Small intestine (tissue), 7 donors: ENCODE results near the gene DDI2. TPM values are rescaled to one million over a fixed set of nuclear protein-coding genes. Genes with fewer than 3 reads are reported as not detected.

Source experiments
- DNase-seq, 2 donors: peaks; one replicate each; pipeline versions ENCODE4 v3.0.0 to v3.0.0-alpha.2; 2013
- FAIRE-seq: peaks from 2 replicates; lab custom pipeline; 2012; peaks lifted over from hg19 to GRCh38; lab: Jason Lieb, UNC
- H3K27ac ChIP-seq, 3 donors: one replicate each; pipeline ENCODE4 v1.5.1; 2013; ENCODE audit warnings: low read length in 2 of 3, mild to moderate bottlenecking in 2 of 3, control low read depth in 1 of 3, inconsistent platforms in 1 of 3, low read depth in 1 of 3, moderate library complexity in 1 of 3
- H3K27me3 ChIP-seq, 3 donors: one replicate each; pipeline ENCODE4 v1.6.1; 2013; ENCODE audit warnings: low read length in 3 of 3, inconsistent platforms in 1 of 3; ENCODE audit not compliant: control insufficient read depth in 3 of 3, insufficient read depth in 3 of 3
- H3K36me3 ChIP-seq, 3 donors: one replicate each; pipeline ENCODE4 v1.6.1; 2013; ENCODE audit warnings: low read length in 3 of 3, inconsistent platforms in 1 of 3, low read depth in 1 of 3, mild to moderate bottlenecking in 1 of 3, moderate library complexity in 1 of 3; ENCODE audit not compliant: control insufficient read depth in 3 of 3, insufficient read depth in 2 of 3
- H3K4me1 ChIP-seq, 3 donors: one replicate each; pipeline ENCODE4 v1.6.1; 2013; ENCODE audit warnings: low read length in 2 of 3, inconsistent platforms in 1 of 3, low read depth in 1 of 3, mild to moderate bottlenecking in 1 of 3, moderate library complexity in 1 of 3; ENCODE audit not compliant: control insufficient read depth in 3 of 3, insufficient read depth in 2 of 3
- H3K4me3 ChIP-seq, 3 donors: one replicate each; pipeline ENCODE4 v1.5.1; 2013; ENCODE audit warnings: low read length in 3 of 3, control low read depth in 1 of 3, inconsistent platforms in 1 of 3, low read depth in 1 of 3, mild to moderate bottlenecking in 1 of 3, moderate library complexity in 1 of 3
- H3K9me3 ChIP-seq, 2 donors: one replicate each; pipeline ENCODE4 v1.6.1; 2013; ENCODE audit warnings: low read depth in 1 of 2, low read length in 1 of 2; ENCODE audit not compliant: control insufficient read depth in 2 of 2, insufficient read depth in 1 of 2
- WGBS, 3 donors: extraction: QIAGEN DNeasy Blood & Tissue Kit; methylation state at CpG; one replicate each; pipeline ENCODE4 v1.1.7; 2013; 5-methylcytosine and 5-hydroxymethylcytosine counted together
- polyA plus RNA-seq, 4 donors: library from polyadenylated mRNA; stranded (reverse) in 3 of 4; unstranded in 1 of 4; fragments of 200-250 nt in 3 of 4; fragments of 120-200 nt in 1 of 4; gene quantifications; one replicate each; pipeline versions ENCODE4 v1.2.1 to v1.2.3, GENCODE V29; 2013
- donor health status: healthy with polysubstance abuse.
- donor health status: control.
- donor health status: control.
- donor health status: Bipolar disorder and iron deficiency.
- donor health status: healthy.

DDI2 gene
- polyA plus RNA-seq, 4 donors = 4.3 to 34.7 (median 9.7) TPM

GRCh38 chr1:15656464-15656863 lies 39.2 kb downstream of the DDI2 start:
- H3K4me1 ChIP-seq = no peaks in the 10 kb centered on the region
- H3K27ac ChIP-seq = no peak overlapping the region
- DNase-seq = no peak
- peaks cover 9 to 38% (median 24%) of the 10 kb centered on the region in 3 donors for H3K36me3 ChIP-seq
- no peaks in the 10 kb centered on the region for H3K27me3 ChIP-seq
- 94 to 98% (median 95%) methylated on average over 3 of the region's 3 CpGs for WGBS, 3 donors
- H3K4me3 ChIP-seq = no peak overlapping the region
- FAIRE-seq = no peak
- H3K9me3 ChIP-seq = no peaks in the 10 kb centered on the region

- no peak for FAIRE-seq
- no peaks in the 10 kb centered on the region for H3K4me1 ChIP-seq
- no peak overlapping the region for H3K4me3 ChIP-seq
- no peaks in the 10 kb centered on the region for H3K9me3 ChIP-seq
- DNase-seq = no peak
- no peaks in the 10 kb centered on the region for H3K27me3 ChIP-seq
- WGBS, 3 donors = 35 to 60% (median 60%) methylated on average over 1 of the region's 1 CpG
- peaks cover 4 to 35% (median 19%) of the 10 kb centered on the region in 3 donors for H3K36me3 ChIP-seq
- no peak overlapping the region for H3K27ac ChIP-seq
Measured at GRCh38 chr1:15657021-15657420, 39.8 kb downstream of the DDI2 start.

- Histone ChIP-seq H3K9me3 (no peaks in the 10 kb centered on the region), H3K27ac (no peak overlapping the region), H3K27me3 (no peaks in the 10 kb centered on the region), H3K4me1 (no peaks in the 10 kb centered on the region), H3K36me3 (peaks cover 12 to 20% (median 18%) of the 10 kb centered on the region in 3 donors), H3K4me3 (no peak overlapping the region)
- WGBS, 3 donors = 95 to 98% (median 96%) methylated on average over 3 of the region's 3 CpGs
- FAIRE-seq = no peak
- DNase-seq = no peak
Measured at GRCh38 chr1:15660151-15660550, 42.9 kb downstream of the DDI2 start.

GRCh38 chr1:15662477-15662876 lies 45.2 kb downstream of the DDI2 start:
- Histone ChIP-seq H3K27ac (no peak overlapping the region), H3K4me1 (no peaks in the 10 kb centered on the region), H3K36me3 (peaks cover 12 to 17% (median 13%) of the 10 kb centered on the region in 3 donors), H3K4me3 (no peak overlapping the region), H3K27me3 (no peaks in the 10 kb centered on the region), H3K9me3 (no peaks in the 10 kb centered on the region)
- WGBS, 3 donors = 82 to 85% (median 82%) methylated on average over 2 of the region's 2 CpGs
- FAIRE-seq (no peak), DNase-seq (no peak)

GRCh38 chr1:15663925-15664324 lies 46.7 kb downstream of the DDI2 start:
- Histone ChIP-seq H3K9me3 (no peaks in the 10 kb centered on the region), H3K36me3 (peaks cover 9 to 17% (median 12%) of the 10 kb centered on the region in 3 donors), H3K4me1 (no peaks in the 10 kb centered on the region), H3K27me3 (no peaks in the 10 kb centered on the region), H3K4me3 (no peak overlapping the region), H3K27ac (no peak overlapping the region)
- 97 to 98% (median 98%) methylated on average over 3 of the region's 3 CpGs for WGBS, 3 donors
- no peak for DNase-seq
- no peak for FAIRE-seq

GRCh38 chr1:15667362-15667761 lies 50.1 kb downstream of the DDI2 start:
- FAIRE-seq (no peak), DNase-seq (no peak)
- H3K4me3 ChIP-seq = no peak overlapping the region
- no peaks in the 10 kb centered on the region for H3K27me3 ChIP-seq
- peaks cover 2 to 5% (median 2%) of the 10 kb centered on the region in 3 donors for H3K36me3 ChIP-seq
- no peaks in the 10 kb centered on the region for H3K9me3 ChIP-seq
- H3K27ac ChIP-seq = no peak overlapping the region
- no peaks in the 10 kb centered on the region for H3K4me1 ChIP-seq
- 86 to 94% (median 90%) methylated on average over 7 of the region's 7 CpGs for WGBS, 3 donors

GRCh38 chr1:15668089-15668754 lies 51.0 kb downstream of the DDI2 start:
- DNase-seq (no peak), FAIRE-seq (no peak)
- Histone ChIP-seq H3K27ac (no peak overlapping the region), H3K27me3 (no peaks in the 10 kb centered on the region), H3K4me3 (no peak overlapping the region), H3K4me1 (no peaks in the 10 kb centered on the region), H3K9me3 (no peaks in the 10 kb centered on the region), H3K36me3 (peaks cover 0 to 5% (median 2%) of the 10 kb centered on the region in 3 donors)
- 40 to 59% (median 52%) methylated on average over 5 of the region's 5 CpGs for WGBS, 3 donors

GRCh38 chr1:15669074-15669473 lies 51.8 kb downstream of the DDI2 start:
- no peak for DNase-seq
- Histone ChIP-seq H3K9me3 (no peaks in the 10 kb centered on the region), H3K36me3 (peaks cover 0 to 5% (median 2%) of the 10 kb centered on the region in 3 donors), H3K27me3 (no peaks in the 10 kb centered on the region), H3K4me1 (no peaks in the 10 kb centered on the region), H3K27ac (no peak overlapping the region), H3K4me3 (no peak overlapping the region)
- FAIRE-seq = no peak
- whole genome bisulfite sequencing, 3 donors = 87 to 95% (median 92%) methylated on average over 10 of the region's 10 CpGs

GRCh38 chr1:15669864-15670263 lies 52.6 kb downstream of the DDI2 start:
- H3K27me3 ChIP-seq = no peaks in the 10 kb centered on the region
- 67 to 74% (median 68%) methylated on average over 4 of the region's 4 CpGs for WGBS, 3 donors
- peaks cover 0 to 2% (median under 1%) of the 10 kb centered on the region in 3 donors for H3K36me3 ChIP-seq
- no peak overlapping the region for H3K4me3 ChIP-seq
- no peak overlapping the region for H3K27ac ChIP-seq
- no peaks in the 10 kb centered on the region for H3K4me1 ChIP-seq
- FAIRE-seq (no peak), DNase-seq (no peak)
- no peaks in the 10 kb centered on the region for H3K9me3 ChIP-seq
